ENCODE results near the gene CPNE7. TPM values are rescaled to one million over a fixed set of nuclear protein-coding genes. Genes with fewer than 3 reads are reported as not detected.

Gene CPNE7
- total and polyA plus RNA-seq, 9 of the 15 experiments (the other 6 are each of a cell fraction or from before 2014, with no cell fraction given) = 0.30 to 73.4 (median 32.7) TPM

DNA sequence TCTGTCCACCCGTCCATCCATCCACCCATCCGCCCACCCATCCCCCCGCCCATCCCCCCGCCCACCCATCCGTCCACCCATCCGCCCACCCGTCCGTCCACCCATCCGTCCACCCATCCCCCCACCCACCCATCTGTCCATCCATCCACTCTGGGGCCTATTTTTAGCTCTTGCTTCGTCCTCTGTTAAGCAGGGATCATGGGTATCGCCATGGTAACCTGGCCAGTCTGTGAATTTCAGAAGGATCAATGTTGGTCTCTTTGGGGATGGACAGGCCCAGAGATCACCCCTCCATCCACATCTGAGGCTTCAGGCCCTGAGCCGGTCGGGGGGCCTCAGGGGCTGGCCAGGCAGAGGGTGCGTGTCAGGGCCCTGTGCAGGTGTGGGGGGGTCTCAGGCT lies 22.6 kb downstream of the CPNE7 start (continued):
- no peak for TF ChIP-seq FOXA1 (IDR thresholded peaks at IDR 0.05; ENCODE audit: borderline replicate concordance)
- no peak for TF ChIP-seq ZNF644 (tag; IDR thresholded peaks at IDR 0.05; ENCODE audit: low read depth)
- TF ChIP-seq MEF2A (IDR thresholded peaks at IDR 0.05; ENCODE audit: control insufficient read depth, low read depth, low read length) = peak; percentile 77; the same call in 1 of the 2 replicates
- no peak for TF ChIP-seq POLR2AphosphoS2 (IDR thresholded peaks at IDR 0.05; ENCODE audit: low read length)
- peak; percentile 70; the same call in 1 of the 2 replicates for TF ChIP-seq RFX1 (IDR thresholded peaks at IDR 0.05)

DNA sequence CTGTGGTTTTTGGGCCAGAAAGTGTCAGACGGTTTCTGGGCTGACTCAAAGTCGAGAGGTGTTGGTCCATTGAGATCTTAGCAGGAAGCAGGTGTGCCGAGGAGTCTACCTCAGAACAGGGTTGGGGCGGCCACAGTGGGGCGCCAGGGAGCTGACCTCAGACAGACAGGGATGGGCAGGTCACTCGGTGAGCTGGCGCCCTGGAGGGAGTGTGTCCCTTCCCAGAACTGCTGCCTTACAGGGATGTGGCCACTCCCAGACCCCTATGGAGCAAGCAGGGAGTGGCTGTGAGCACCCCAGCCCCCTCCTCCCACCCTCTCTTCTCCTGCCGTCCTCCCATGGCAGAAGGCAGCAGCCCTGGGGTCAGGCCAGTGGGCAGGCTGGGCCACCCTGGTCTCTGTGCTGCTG lies 23.9 kb downstream of the CPNE7 start:
- Histone ChIP-seq H3K27me3 (ENCODE audit: control insufficient read depth in 2 of 2, insufficient read depth in 2 of 2, low read length in 2 of 2) (no peaks in the 10 kb centered on the region), H3K9me3 (replicated peaks; ENCODE audit: control insufficient read depth, insufficient read depth, low read depth, low read length) (no peaks in the 10 kb centered on the region), H2AFZ (ENCODE audit: low read depth, low read length) (no peak overlapping the region), H3K79me2 (ENCODE audit: control insufficient read depth, insufficient read depth, low read length) (no peaks in the 10 kb centered on the region), H3K4me1 (replicated peaks in 1 of 2; ENCODE audit: control insufficient read depth in 2 of 2, insufficient read depth in 2 of 2, low read length in 2 of 2) (peaks cover 0 to 62% of the 10 kb centered on the region in 2 experiments; a peak in 3 of 5 replicates), H3K9ac (ENCODE audit: insufficient read depth in 1 of 2, low read depth in 2 of 2, low read length in 2 of 2) (peak overlapping the region in 1 of 2 experiments; percentile 67; a peak in 1 of 4 replicates), H3K9me1 (ENCODE audit: control insufficient read depth, insufficient read depth, low read length) (no peaks in the 10 kb centered on the region), H3K4me3 (no peak overlapping the region), H4K20me1 (replicated peaks; ENCODE audit: control insufficient read depth, insufficient read depth, low read length) (0 out of 2 replicates have a peak, but pooled peaks cover 5% of the 10 kb centered on the region), H3K4me2 (ENCODE audit: insufficient read depth, low read length) (no peak overlapping the region), H3K36me3 (ENCODE audit: control insufficient read depth, insufficient read depth, low read length) (peaks cover 12% of the 10 kb centered on the region; the same call in 2 of the 3 replicates), H3K27ac (ENCODE audit: extremely low read depth, low read depth, low read length) (no peak overlapping the region)
- no TSS peak for BruUV-seq (replicated peaks)
- POLR2A ChIA-PET = interaction anchor here (1.0 to 2.1 kb wide), 3 partner anchors 10 to 58 kb away, joined by 3 to 5 read pairs (median 4); partner anchors contain the start of genes CHMP1A and SPATA33
- ATAC-seq = peak; percentile 91
- intact Hi-C loops (cut with micrococcal nuclease) (no loop called here), in situ Hi-C loops (cut with MboI) (loop anchor here (10.0 kb wide), 1 partner anchor 265 kb away; no protein-coding TSS in a partner anchor)
- DNase-seq (ENCODE audit: extremely low read depth in 1 of 4, low spot score in 3 of 4) = peak; percentile 67 to 81 (median 78)
- CTCF ChIA-PET (ENCODE audit: low intra/inter-chr PET ratio) = interaction anchor here (0.6 kb wide), 1 partner anchor 43 kb away, joined by 3 read pairs; no protein-coding TSS in a partner anchor
- 6% methylated on average over 8 of the region's 8 CpGs for WGBS (ENCODE audit: insufficient coverage, low coverage, missing lambda C conversion rate)
- peak; percentile 91 for FAIRE-seq
- TF ChIP-seq, protein P1, sequence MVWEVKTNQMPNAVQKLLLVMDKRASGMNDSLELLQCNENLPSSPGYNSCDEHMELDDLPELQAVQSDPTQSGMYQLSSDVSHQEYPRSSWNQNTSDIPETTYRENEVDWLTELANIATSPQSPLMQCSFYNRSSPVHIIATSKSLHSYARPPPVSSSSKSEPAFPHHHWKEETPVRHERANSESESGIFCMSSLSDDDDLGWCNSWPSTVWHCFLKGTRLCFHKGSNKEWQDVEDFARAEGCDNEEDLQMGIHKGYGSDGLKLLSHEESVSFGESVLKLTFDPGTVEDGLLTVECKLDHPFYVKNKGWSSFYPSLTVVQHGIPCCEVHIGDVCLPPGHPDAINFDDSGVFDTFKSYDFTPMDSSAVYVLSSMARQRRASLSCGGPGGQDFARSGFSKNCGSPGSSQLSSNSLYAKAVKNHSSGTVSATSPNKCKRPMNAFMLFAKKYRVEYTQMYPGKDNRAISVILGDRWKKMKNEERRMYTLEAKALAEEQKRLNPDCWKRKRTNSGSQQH (CRISPR knock-in tag; IDR thresholded peaks at IDR 0.05) = no peak
- TF ChIP-seq HNRNPK (IDR thresholded peaks at IDR 0.05; ENCODE audit: low read depth, low read length, poor library complexity, severe bottlenecking) = no peak
- TF ChIP-seq ARID2 (IDR thresholded peaks at IDR 0.05) = no peak
- no peak for TF ChIP-seq KDM5B (IDR thresholded peaks at IDR 0.05; ENCODE audit: insufficient replicate concordance, low read depth, low read length)
- TF ChIP-seq SMC3 (conservative IDR thresholded peaks at IDR 0.05; ENCODE audit: insufficient read depth, low read depth, low read length) = peak; percentile 63
- TF ChIP-seq BHLHE40 (IDR thresholded peaks at IDR 0.05; ENCODE audit: low read length) = 0 out of 2 replicates have a peak, but pooled peaks have one; percentile 9
- TF ChIP-seq IRF2 (CRISPR knock-in tag; IDR thresholded peaks at IDR 0.05) = no peak
- peak in 1 of 2 experiments; percentile 41; a peak in 1 of 4 replicates for TF ChIP-seq MAZ (CRISPR knock-in tag; conservative IDR thresholded peaks at IDR 0.05 in 1 of 2, IDR thresholded peaks at IDR 0.05 in 1 of 2)
- TF ChIP-seq DMBX1 (CRISPR knock-in tag; IDR thresholded peaks at IDR 0.05; ENCODE audit: borderline replicate concordance) = no peak
- no peak for TF ChIP-seq HDAC3 (IDR thresholded peaks at IDR 0.05; ENCODE audit: borderline replicate concordance, partially characterized antibody)
- TF ChIP-seq CREM (IDR thresholded peaks at IDR 0.05; ENCODE audit: low read depth) = no peak
- TF ChIP-seq YBX1 (IDR thresholded peaks at IDR 0.05) = no peak
- peak; percentile 29; the same call in 1 of the 2 replicates for TF ChIP-seq ZNF263 (CRISPR knock-in tag; IDR thresholded peaks at IDR 0.05; ENCODE audit: borderline replicate concordance)
- peak in 1 of 2 experiments; percentile 77; a peak in 3 of 4 replicates for TF ChIP-seq RAD21 (CRISPR knock-in tag; conservative IDR thresholded peaks at IDR 0.05 in 1 of 2, IDR thresholded peaks at IDR 0.05 in 1 of 2)

Data from K562 (cell line).